GM23248 (cell line): ENCODE measurements around the gene PLD5. TPM values are rescaled to one million over a fixed set of nuclear protein-coding genes. Genes with fewer than 3 reads are reported as not detected.

Source experiments
- DNase-seq: peaks from one replicate; pipeline ENCODE4 v3.0.0-alpha.2; 2015
- H2AFZ ChIP-seq: fragments of 200-600 bp; sonication (generic); 2 replicates; pipeline ENCODE4 v1.6.1; 2016; ENCODE audit warnings: antibody characterized with exemption
- H3F3A ChIP-seq: fragments of 200-600 bp; sonication (generic); 2 replicates; pipeline ENCODE4 v1.6.1; 2016; ENCODE audit warnings: mild to moderate bottlenecking, antibody characterized with exemption, mixed run types; ENCODE audit not compliant: insufficient read depth
- H3K27ac ChIP-seq: fragments of 200-600 bp; sonication (generic); 2 replicates; pipeline ENCODE4 v1.5.1; 2016; ENCODE audit warnings: mild to moderate bottlenecking
- H3K27me3 ChIP-seq: fragments of 200-600 bp; sonication (generic); replicated peaks from 2 replicates; pipeline ENCODE4 v1.6.1; 2016; ENCODE audit warnings: mild to moderate bottlenecking; ENCODE audit not compliant: insufficient read depth
- H3K36me3 ChIP-seq: fragments of 200-600 bp; sonication (generic); 2 replicates; pipeline ENCODE4 v1.6.1; 2016; ENCODE audit warnings: low read depth, mild to moderate bottlenecking
- H3K4me1 ChIP-seq: fragments of 200-600 bp; sonication (generic); 2 replicates; pipeline ENCODE4 v1.6.1; 2016; ENCODE audit warnings: mild to moderate bottlenecking; ENCODE audit not compliant: insufficient read depth
- H3K4me2 ChIP-seq: fragments of 200-600 bp; sonication (generic); one replicate; pipeline ENCODE4 v1.6.1; 2016; ENCODE audit warnings: mild to moderate bottlenecking; ENCODE audit not compliant: unreplicated experiment
- H3K4me3 ChIP-seq: fragments of 200-600 bp; sonication (generic); 2 replicates; pipeline ENCODE4 v1.5.1; 2016; ENCODE audit warnings: mild to moderate bottlenecking
- H3K79me2 ChIP-seq: fragments of 200-600 bp; sonication (generic); 2 replicates; pipeline ENCODE4 v1.6.1; 2016; ENCODE audit warnings: mild to moderate bottlenecking; ENCODE audit not compliant: insufficient read depth
- H3K9ac ChIP-seq: fragments of 200-600 bp; sonication (generic); 2 replicates; pipeline ENCODE4 v1.6.1; 2016; ENCODE audit warnings: mild to moderate bottlenecking
- H3K9me2 ChIP-seq: fragments of 200-600 bp; sonication (generic); 2 replicates; pipeline ENCODE4 v1.6.1; 2016; ENCODE audit warnings: mixed run types, mild to moderate bottlenecking, moderate library complexity; ENCODE audit not compliant: insufficient read depth
- H3K9me3 ChIP-seq: fragments of 200-600 bp; sonication (generic); one replicate; pipeline ENCODE4 v1.6.1; 2017; ENCODE audit warnings: low read depth
- H4K20me1 ChIP-seq: fragments of 200-600 bp; sonication (generic); 2 replicates; pipeline ENCODE4 v1.6.0; 2016; ENCODE audit not compliant: insufficient read depth
- EZH2 ChIP-seq: fragments of 200-600 bp; sonication (generic); IDR thresholded peaks from 2 replicates; pipeline ENCODE4 v1.6.1; 2018; ENCODE audit warnings: antibody characterized with exemption, mild to moderate bottlenecking; ENCODE audit not compliant: insufficient read depth, poor library complexity, severe bottlenecking
- EZH2phosphoT487 ChIP-seq: fragments of 200-600 bp; sonication (generic); IDR thresholded peaks from 2 replicates; pipeline ENCODE4 v1.6.1; 2018; ENCODE audit warnings: antibody characterized with exemption, moderate library complexity, mild to moderate bottlenecking, low read depth; ENCODE audit not compliant: insufficient read depth
- WGBS, 2 experiments: methylation state at CpG; one replicate each; pipeline ENCODE4 v1.1.6; 2015 to 2017; ENCODE audit warnings: low lambda C conversion rate in 2 of 2, low coverage in 1 of 2; ENCODE audit errors: missing lambda C conversion rate in 2 of 2; 5-methylcytosine and 5-hydroxymethylcytosine counted together
- in situ Hi-C: fragments of 300-500 bp; cut with MboI; formaldehyde crosslinking; loops from 2 replicates; pipeline ENCODE4 v1.15.0; 2020
- polyA plus RNA-seq: library from polyadenylated mRNA; unstranded; fragments of >200 nt; fragmentation: Nextera tagmentation; extraction: Ambion mirVana; gene quantifications from 2 replicates; pipeline ENCODE4 v1.2.1, GENCODE V29; 2016
- total RNA-seq: library from RNA; depleted of rRNA; stranded (reverse); fragments of >200 nt; shearing (Covaris generic); gene quantifications from 2 replicates; pipeline ENCODE4 v1.2.3, GENCODE V29; 2014

The PLD5 gene
- total and polyA plus RNA-seq, 2 experiments from 2014 or later: 0.14 TPM; not detected in 1

- Histone ChIP-seq H3F3A (no peaks in the 10 kb centered on the region), H3K27me3 (no peaks in the 10 kb centered on the region), H3K4me2 (no peak overlapping the region), H3K9me3 (no peaks in the 10 kb centered on the region), H3K9ac (no peak overlapping the region), H3K27ac (no peak overlapping the region), H3K9me2 (no peaks in the 10 kb centered on the region), H4K20me1 (no peaks in the 10 kb centered on the region), H3K79me2 (no peaks in the 10 kb centered on the region), H3K4me3 (no peak overlapping the region), H3K4me1 (no peaks in the 10 kb centered on the region), H2AFZ (no peak overlapping the region), H3K36me3 (no peaks in the 10 kb centered on the region)
- DNase-seq: no peak
- in situ Hi-C loops: no loop called here
- TF ChIP-seq EZH2phosphoT487 (no peak), EZH2 (no peak)
- WGBS, 2 experiments: 39 to 46% methylated on average over 9 of the region's 9 CpGs
Observed at GRCh38 chr1:242197907-242198820, 326.3 kb downstream of the PLD5 start.

GRCh38 chr1:242196914-242197313 lies 327.6 kb downstream of the PLD5 start:
- no peak overlapping the region for H2AFZ ChIP-seq
- 54 to 67% methylated on average over 5 of the region's 5 CpGs for WGBS, 2 experiments
- no peaks in the 10 kb centered on the region for H3K36me3 ChIP-seq
- in situ Hi-C loops: no loop called here
- no peak overlapping the region for H3K9ac ChIP-seq
- no peak for DNase-seq
- TF ChIP-seq EZH2 (no peak), EZH2phosphoT487 (no peak)
- no peaks in the 10 kb centered on the region for H3K79me2 ChIP-seq
- H3F3A ChIP-seq: no peaks in the 10 kb centered on the region
- H4K20me1 ChIP-seq: no peaks in the 10 kb centered on the region
- H3K4me3 ChIP-seq: no peak overlapping the region
- no peaks in the 10 kb centered on the region for H3K27me3 ChIP-seq
- H3K4me2 ChIP-seq: no peak overlapping the region
- no peaks in the 10 kb centered on the region for H3K9me3 ChIP-seq
- H3K9me2 ChIP-seq: no peaks in the 10 kb centered on the region
- H3K4me1 ChIP-seq: no peaks in the 10 kb centered on the region
- H3K27ac ChIP-seq: no peak overlapping the region

GRCh38 chr1:242196101-242196500 lies 328.4 kb downstream of the PLD5 start:
- Histone ChIP-seq H3K36me3 (no peaks in the 10 kb centered on the region), H2AFZ (no peak overlapping the region), H3K4me1 (no peaks in the 10 kb centered on the region), H3K27me3 (no peaks in the 10 kb centered on the region), H3K4me3 (no peak overlapping the region), H3K27ac (no peak overlapping the region), H3K9me3 (no peaks in the 10 kb centered on the region), H3K4me2 (no peak overlapping the region), H3K9me2 (no peaks in the 10 kb centered on the region), H4K20me1 (no peaks in the 10 kb centered on the region), H3K79me2 (no peaks in the 10 kb centered on the region), H3K9ac (no peak overlapping the region), H3F3A (no peaks in the 10 kb centered on the region)
- no peak for TF ChIP-seq EZH2phosphoT487
- no peak for TF ChIP-seq EZH2
- in situ Hi-C loops: no loop called here
- no peak for DNase-seq
- 70 to 72% methylated on average over 7 of the region's 7 CpGs for WGBS, 2 experiments

DNA sequence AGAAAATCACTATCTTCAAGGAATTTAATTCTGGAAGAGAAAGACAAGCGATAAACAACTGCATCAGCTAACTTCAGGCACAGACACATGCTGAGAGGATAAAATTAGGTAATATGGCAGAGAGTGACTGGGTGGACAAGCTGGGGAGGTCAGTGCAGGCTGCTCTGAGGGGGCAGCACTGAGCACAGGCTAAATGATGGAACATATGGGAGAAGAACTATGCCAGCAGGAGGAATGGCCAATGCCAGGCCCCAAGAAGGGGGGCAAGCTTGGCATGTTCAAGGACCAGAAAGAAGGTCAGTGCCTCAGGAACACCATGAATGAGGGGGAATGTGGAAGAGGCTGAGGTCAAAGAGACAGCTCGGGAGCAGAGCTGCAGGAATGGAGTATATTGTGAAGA lies 334.9 kb downstream of the PLD5 start:
- Histone ChIP-seq H3K36me3 (no peaks in the 10 kb centered on the region), H3K27ac (no peak overlapping the region), H3K4me2 (no peak overlapping the region), H3K4me1 (no peaks in the 10 kb centered on the region), H3K79me2 (no peaks in the 10 kb centered on the region), H3K27me3 (no peaks in the 10 kb centered on the region), H3K9me2 (no peaks in the 10 kb centered on the region), H3F3A (no peaks in the 10 kb centered on the region), H4K20me1 (no peaks in the 10 kb centered on the region), H3K9ac (no peak overlapping the region), H3K9me3 (no peaks in the 10 kb centered on the region), H2AFZ (no peak overlapping the region), H3K4me3 (no peak overlapping the region)
- in situ Hi-C loops: no loop called here
- TF ChIP-seq EZH2phosphoT487 (no peak), EZH2 (no peak)
- DNase-seq: no peak
- WGBS, 2 experiments: 60 to 71% methylated on average over 2 of the region's 2 CpGs
